GM23338 (cell line): ENCODE measurements around the gene RIBC2. TPM values are rescaled to one million over a fixed set of nuclear protein-coding genes. Genes with fewer than 3 reads are reported as not detected.
A peak's percentile ranks its signal among the peaks of the same experiment; 100 is the strongest.
"Not testable (repeated sequence)": the region's sequence is repeated elsewhere in the genome, so short reads cannot be mapped to it uniquely, and the experiment has no call there.

ENCODE experiments used
- ATAC-seq: fragments of 200-7000 bp; cut with Tn5 transposase; 3 replicates; pipeline ENCODE4 v1.9.1; 2020
- DNase-seq: peaks from one replicate; pipeline ENCODE4 v3.0.0-alpha.2; 2015; ENCODE audit warnings: low spot score
- H2AFZ ChIP-seq: fragments of 200-600 bp; sonication (generic); 2 replicates; pipeline ENCODE4 v1.8.0; 2016; ENCODE audit warnings: antibody characterized with exemption, mild to moderate bottlenecking, moderate library complexity
- H3F3A ChIP-seq: fragments of 200-600 bp; sonication (generic); replicated peaks from 2 replicates; pipeline ENCODE4 v1.8.0; 2017; ENCODE audit warnings: antibody characterized with exemption, mixed run types, low read depth
- H3K27ac ChIP-seq: fragments of 200-600 bp; sonication (generic); 2 replicates; pipeline ENCODE4 v1.6.1; 2016; ENCODE audit warnings: low read depth
- H3K27me3 ChIP-seq: fragments of 200-600 bp; sonication (generic); 2 replicates; pipeline ENCODE4 v1.8.0; 2016; ENCODE audit warnings: mild to moderate bottlenecking, mixed run types, moderate library complexity; ENCODE audit not compliant: insufficient read depth
- H3K36me3 ChIP-seq: fragments of 200-600 bp; sonication (generic); 2 replicates; pipeline ENCODE4 v1.8.0; 2016; ENCODE audit warnings: mild to moderate bottlenecking; ENCODE audit not compliant: insufficient read depth
- H3K4me1 ChIP-seq: fragments of 200-600 bp; sonication (generic); 2 replicates; pipeline ENCODE4 v1.8.0; 2016; ENCODE audit warnings: mild to moderate bottlenecking, moderate library complexity; ENCODE audit not compliant: insufficient read depth
- H3K4me2 ChIP-seq: fragments of 200-600 bp; sonication (generic); 2 replicates; pipeline ENCODE4 v1.7.1; 2017; ENCODE audit warnings: mixed run types
- H3K4me3 ChIP-seq: fragments of 200-600 bp; sonication (generic); 2 replicates; pipeline ENCODE4 v1.6.1; 2016; ENCODE audit warnings: mixed run types
- H3K79me2 ChIP-seq: fragments of 200-600 bp; sonication (generic); replicated peaks from 2 replicates; pipeline ENCODE4 v1.8.0; 2017; ENCODE audit warnings: mild to moderate bottlenecking; ENCODE audit not compliant: insufficient read depth
- H3K9me2 ChIP-seq: fragments of 200-600 bp; sonication (generic); 2 replicates; pipeline ENCODE4 v1.8.0; 2017; ENCODE audit not compliant: insufficient read depth
- H4K20me1 ChIP-seq: fragments of 200-600 bp; sonication (generic); replicated peaks from 2 replicates; pipeline ENCODE4 v1.8.0; 2017; ENCODE audit warnings: mild to moderate bottlenecking; ENCODE audit not compliant: insufficient read depth
- H3K27ac Mint-ChIP-seq: 2 replicates; pipeline ENCODE4 v1.8.0; 2020; ENCODE audit warnings: inconsistent platforms, mild to moderate bottlenecking, moderate library complexity, mixed read lengths
- H3K27me3 Mint-ChIP-seq: 3 replicates; pipeline ENCODE4 v1.8.0; 2022; ENCODE audit warnings: low read depth, mild to moderate bottlenecking, moderate library complexity, mixed read lengths, inconsistent platforms; ENCODE audit not compliant: insufficient read depth, poor library complexity
- H3K36me3 Mint-ChIP-seq: 3 replicates; pipeline ENCODE4 v1.8.0; 2021; ENCODE audit warnings: low read depth, mild to moderate bottlenecking, inconsistent platforms, moderate library complexity, mixed read lengths
- H3K4me1 Mint-ChIP-seq: 3 replicates; pipeline ENCODE4 v1.8.0; 2020; ENCODE audit warnings: mild to moderate bottlenecking, inconsistent platforms, mixed read lengths
- H3K4me3 Mint-ChIP-seq: 3 replicates; pipeline ENCODE4 v1.8.0; 2021; ENCODE audit warnings: moderate library complexity, mild to moderate bottlenecking, inconsistent platforms, mixed read lengths
- H3K9me3 Mint-ChIP-seq: 3 replicates; pipeline ENCODE4 v1.8.0; 2020; ENCODE audit warnings: moderate library complexity, mild to moderate bottlenecking, inconsistent platforms, mixed read lengths
- CREB1 ChIP-seq: fragments of 250-450 bp; sonication (Bioruptor Pico); IDR thresholded peaks from 2 replicates; pipeline ENCODE4 v1.5.0; 2020; ENCODE audit warnings: low read depth, mild to moderate bottlenecking, moderate library complexity
- CTCF ChIP-seq, 2 experiments: fragments of 200-600 bp in 1 of 2; sonication (generic) in 1 of 2; conservative IDR thresholded peaks; 2 replicates each; pipeline versions ENCODE4 v1.5.1 to v1.6.1; 2016 to 2017; ENCODE audit warnings: antibody characterized with exemption in 2 of 2, low read depth in 2 of 2, mild to moderate bottlenecking in 2 of 2, moderate library complexity in 1 of 2
- ETS1 ChIP-seq: IDR thresholded peaks from 2 replicates; pipeline ENCODE4 v1.6.1; 2016; ENCODE audit warnings: antibody characterized with exemption
- EZH2 ChIP-seq: fragments of 200-600 bp; sonication (generic); IDR thresholded peaks from one replicate; pipeline ENCODE4 v1.8.0; 2017; ENCODE audit warnings: antibody characterized with exemption, mild to moderate bottlenecking, low read depth; ENCODE audit not compliant: unreplicated experiment
- NANOG ChIP-seq: IDR thresholded peaks from 2 replicates; pipeline ENCODE4 v1.6.1; 2016; ENCODE audit warnings: antibody characterized with exemption, borderline replicate concordance
- POLR2AphosphoS5 ChIP-seq: IDR thresholded peaks from 2 replicates; pipeline ENCODE4 v1.6.1; 2016; ENCODE audit warnings: antibody characterized with exemption, low read depth
- REST ChIP-seq: IDR thresholded peaks from one replicate; pipeline ENCODE4 v1.6.1; 2018; ENCODE audit warnings: antibody characterized with exemption; ENCODE audit not compliant: unreplicated experiment
- STAT1 ChIP-seq: IDR thresholded peaks from one replicate; pipeline ENCODE4 v1.6.1; 2016; ENCODE audit warnings: antibody characterized with exemption; ENCODE audit not compliant: unreplicated experiment
- ZNF114 ChIP-seq: fragments of 250-450 bp; sonication (Bioruptor Pico); IDR thresholded peaks from 2 replicates; pipeline ENCODE4 v1.5.0; 2020; ENCODE audit warnings: mild to moderate bottlenecking, moderate library complexity
- ZNF331 ChIP-seq: fragments of 250-450 bp; sonication (Bioruptor Pico); IDR thresholded peaks from 2 replicates; pipeline ENCODE4 v1.5.0; 2020; ENCODE audit warnings: low read depth, mild to moderate bottlenecking, moderate library complexity
- polyA plus RNA-seq: library from polyadenylated mRNA; unstranded; fragments of >200 nt; fragmentation: Nextera tagmentation; extraction: Ambion mirVana; gene quantifications from 2 replicates; pipeline ENCODE4 v1.2.1, GENCODE V29; 2016
- total RNA-seq: library from RNA; depleted of rRNA; stranded (reverse); fragments of >200 nt; shearing (Covaris generic); gene quantifications from 2 replicates; pipeline ENCODE4 v1.2.3, GENCODE V29; 2014

RIBC2 gene
- total and polyA plus RNA-seq, 2 experiments from 2014 or later = 2.2 to 2.8 TPM

GRCh38 chr22:45462034-45462655, 48.7 kb downstream of the RIBC2 start:
- H3K27me3 Mint-ChIP-seq = peaks cover 5% of the 10 kb centered on the region
- Histone ChIP-seq H3K27ac (no peak overlapping the region), H3K79me2 (no peaks in the 10 kb centered on the region), H3K27me3 (no peaks in the 10 kb centered on the region), H3K4me2 (no peak overlapping the region), H3K9me2 (no peaks in the 10 kb centered on the region), H2AFZ (peak overlapping the region; percentile 53; the same call in 1 of the 2 replicates), H3K4me3 (no peak overlapping the region), H3F3A (no peaks in the 10 kb centered on the region), H4K20me1 (no peaks in the 10 kb centered on the region), H3K36me3 (no peaks in the 10 kb centered on the region), H3K4me1 (0 out of 2 replicates have a peak, but pooled peaks cover 3% of the 10 kb centered on the region)
- H3K9me3 Mint-ChIP-seq = peaks cover 22% of the 10 kb centered on the region
- TF ChIP-seq NANOG (no peak), CTCF (conservative IDR thresholded peaks at IDR 0.05; ENCODE audit: low read depth in 2 of 2) (peak; percentile 70 to 75)
- H3K4me3 Mint-ChIP-seq = no peak overlapping the region
- ATAC-seq (peak; percentile 98), DNase-seq (peak; percentile 76)
- H3K27ac Mint-ChIP-seq = no peak overlapping the region
- peaks cover 10% of the 10 kb centered on the region for H3K36me3 Mint-ChIP-seq
- no peaks in the 10 kb centered on the region for H3K4me1 Mint-ChIP-seq

- not testable (repeated sequence) for H3K4me2 ChIP-seq, H3K27ac Mint-ChIP-seq, H3K79me2 ChIP-seq, H3K4me1 Mint-ChIP-seq, H4K20me1 ChIP-seq, H3K9me2 ChIP-seq, H2AFZ ChIP-seq, H3K36me3 ChIP-seq, ATAC-seq, H3K4me3 ChIP-seq, H3K4me1 ChIP-seq, DNase-seq, H3K27me3 Mint-ChIP-seq, H3K27ac ChIP-seq, H3K27me3 ChIP-seq, H3K4me3 Mint-ChIP-seq, H3F3A ChIP-seq
- peaks cover 31% of the 10 kb centered on the region for H3K9me3 Mint-ChIP-seq
- peaks cover 20% of the 10 kb centered on the region for H3K36me3 Mint-ChIP-seq
Measured at GRCh38 chr22:45463691-45464090, 50.2 kb downstream of the RIBC2 start.

GRCh38 chr22:45465633-45466032, 52.1 kb downstream of the RIBC2 start:
- H3K4me3 Mint-ChIP-seq = no peak overlapping the region
- H3K27me3 Mint-ChIP-seq = peaks cover 3% of the 10 kb centered on the region
- H4K20me1 ChIP-seq = no peaks in the 10 kb centered on the region
- no peak overlapping the region for H3K27ac Mint-ChIP-seq
- no peak overlapping the region for H2AFZ ChIP-seq
- no peaks in the 10 kb centered on the region for H3K9me2 ChIP-seq
- DNase-seq (no peak), ATAC-seq (no peak)
- peaks cover 31% of the 10 kb centered on the region for H3K9me3 Mint-ChIP-seq
- no peak overlapping the region for H3K27ac ChIP-seq
- H3K4me1 Mint-ChIP-seq = peaks cover 14% of the 10 kb centered on the region
- H3K4me3 ChIP-seq = no peak overlapping the region
- peaks cover 20% of the 10 kb centered on the region for H3K36me3 Mint-ChIP-seq
- peaks cover 22% of the 10 kb centered on the region for H3K4me1 ChIP-seq
- H3K27me3 ChIP-seq = no peaks in the 10 kb centered on the region
- no peaks in the 10 kb centered on the region for H3K79me2 ChIP-seq
- H3K36me3 ChIP-seq = no peaks in the 10 kb centered on the region
- H3F3A ChIP-seq = no peaks in the 10 kb centered on the region
- no peak overlapping the region for H3K4me2 ChIP-seq
- TF ChIP-seq ETS1 = no peak
- TF ChIP-seq REST = no peak
- TF ChIP-seq CREB1 (CRISPR knock-in tag) = no peak
- no peak for TF ChIP-seq ZNF114 (CRISPR knock-in tag)
- no peak for TF ChIP-seq NANOG
- TF ChIP-seq ZNF331 = no peak
- no peak for TF ChIP-seq POLR2AphosphoS5
- no peak for TF ChIP-seq EZH2
- TF ChIP-seq STAT1 = no peak
- no peak for TF ChIP-seq CTCF (conservative IDR thresholded peaks at IDR 0.05; ENCODE audit: low read depth in 2 of 2)
